ENCODE measurements around the gene TECR. TPM values are rescaled to one million over a fixed set of nuclear protein-coding genes. Genes with fewer than 3 reads are reported as not detected.

The TECR gene
- total and polyA plus RNA-seq, 9 of the 15 experiments (the other 6 are each of a cell fraction or from before 2014, with no cell fraction given), result 29.3 to 211 (median 81.4) TPM

DNA sequence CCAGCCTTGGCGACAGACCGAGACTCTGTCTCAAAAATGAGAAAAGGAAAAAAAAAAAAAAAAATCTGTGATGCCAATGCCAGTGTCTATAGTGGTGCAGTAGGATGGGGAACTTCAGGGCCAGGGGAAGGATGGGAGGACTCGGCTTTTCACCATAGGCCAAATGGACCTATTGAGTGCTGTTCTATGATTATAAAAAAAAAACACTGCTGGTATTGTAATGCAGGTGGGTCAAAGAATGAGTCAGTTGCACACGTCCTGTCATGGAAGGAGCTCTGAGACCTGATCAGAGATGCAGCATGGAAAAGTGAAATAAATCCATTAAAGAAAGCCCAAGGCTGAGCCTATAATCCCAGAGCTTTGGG lies 18.2 kb upstream of the TECR start:
- CTCF ChIA-PET (ENCODE audit: low intra/inter-chr PET ratio), result interaction anchor here (0.5 to 0.6 kb wide), 2 partner anchors 265 to 656 kb away, joined by 4 to 5 read pairs; no protein-coding TSS in a partner anchor
- H3K4me3 ChIP-seq, result no peak overlapping the region

More for the DNA sequence above, 18.2 kb upstream of the TECR start:
- H3K27ac ChIP-seq (ENCODE audit: extremely low read depth, low read depth, low read length), result peak overlapping the region; percentile 3; the same call in 1 of the 3 replicates
- peaks cover 26% of the 10 kb centered on the region for H3K36me3 ChIP-seq (ENCODE audit: control insufficient read depth, insufficient read depth, low read length)
- FAIRE-seq (no peak), DNase-seq (ENCODE audit: extremely low read depth in 1 of 4, low spot score in 3 of 4) (no peak), ATAC-seq (no peak)
- no peaks in the 10 kb centered on the region for H3K9me1 ChIP-seq (ENCODE audit: control insufficient read depth, insufficient read depth, low read length)
- in situ Hi-C loops (cut with MboI) (no loop called here), intact Hi-C loops (cut with micrococcal nuclease) (no loop called here)
- TF ChIP-seq RBFOX2 (IDR thresholded peaks at IDR 0.05; ENCODE audit: low read depth, low read length) (0 out of 2 replicates have a peak, but pooled peaks have one; percentile 6), CEBPG (CRISPR knock-in tag; IDR thresholded peaks at IDR 0.05) (no peak), CEBPG (tag; conservative IDR thresholded peaks at IDR 0.05 in 1 of 2, IDR thresholded peaks at IDR 0.05 in 1 of 2) (0 out of 4 replicates have a peak, but pooled peaks of 1 of the 2 experiments have one; percentile 3), ZFPM2 (CRISPR knock-in tag; IDR thresholded peaks at IDR 0.05) (no peak), MCM2 (IDR thresholded peaks at IDR 0.05; ENCODE audit: low read depth) (no peak), PTRF (tag; IDR thresholded peaks at IDR 0.05) (0 out of 2 replicates have a peak, but pooled peaks have one; percentile 26)
- TF ChIP-seq, protein P1, sequence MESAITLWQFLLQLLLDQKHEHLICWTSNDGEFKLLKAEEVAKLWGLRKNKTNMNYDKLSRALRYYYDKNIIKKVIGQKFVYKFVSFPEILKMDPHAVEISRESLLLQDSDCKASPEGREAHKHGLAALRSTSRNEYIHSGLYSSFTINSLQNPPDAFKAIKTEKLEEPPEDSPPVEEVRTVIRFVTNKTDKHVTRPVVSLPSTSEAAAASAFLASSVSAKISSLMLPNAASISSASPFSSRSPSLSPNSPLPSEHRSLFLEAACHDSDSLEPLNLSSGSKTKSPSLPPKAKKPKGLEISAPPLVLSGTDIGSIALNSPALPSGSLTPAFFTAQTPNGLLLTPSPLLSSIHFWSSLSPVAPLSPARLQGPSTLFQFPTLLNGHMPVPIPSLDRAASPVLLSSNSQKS (CRISPR knock-in tag; IDR thresholded peaks at IDR 0.05), result no peak
- no peaks in the 10 kb centered on the region for H3K27me3 ChIP-seq (ENCODE audit: control insufficient read depth in 2 of 2, insufficient read depth in 2 of 2, low read length in 2 of 2)
- BruUV-seq (replicated peaks), result no TSS peak
- H3K4me1 ChIP-seq (replicated peaks in 1 of 2; ENCODE audit: control insufficient read depth in 2 of 2, insufficient read depth in 2 of 2, low read length in 2 of 2), result peaks cover 41 to 60% of the 10 kb centered on the region in 2 experiments
- H2AFZ ChIP-seq (ENCODE audit: low read depth, low read length), result no peak overlapping the region
- POLR2A ChIA-PET, result interaction anchor here (0.6 to 2.1 kb wide), 3 partner anchors 10 to 1444 kb away, joined by 3 to 5 read pairs (median 4); partner anchors contain the start of gene GIPC1
- H3K79me2 ChIP-seq (ENCODE audit: control insufficient read depth, insufficient read depth, low read length), result peaks cover 22% of the 10 kb centered on the region
- no peak overlapping the region for H3K9ac ChIP-seq (ENCODE audit: insufficient read depth in 1 of 2, low read depth in 2 of 2, low read length in 2 of 2)
- no peak overlapping the region for H3K4me2 ChIP-seq (ENCODE audit: insufficient read depth, low read length)
- no peaks in the 10 kb centered on the region for H3K9me3 ChIP-seq (replicated peaks; ENCODE audit: control insufficient read depth, insufficient read depth, low read depth, low read length)
- WGBS (ENCODE audit: insufficient coverage, low coverage, missing lambda C conversion rate), result 54% methylated on average over 4 of the region's 4 CpGs
- H4K20me1 ChIP-seq (replicated peaks; ENCODE audit: control insufficient read depth, insufficient read depth, low read length), result peaks cover 12% of the 10 kb centered on the region
